Activated CD8-positive, alpha-beta T cell treated with anti-CD3 and anti-CD28 coated beads for 36 hours (primary cell): ENCODE results near the gene ELN. TPM values are rescaled to one million over a fixed set of nuclear protein-coding genes. Genes with fewer than 3 reads are reported as not detected.

Experiments used
- ATAC-seq: fragments of 200-7000 bp; cut with Tn5 transposase; one replicate; pipeline ENCODE4 v1.10.0; 2021; ENCODE audit warnings: mild to moderate bottlenecking, moderate library complexity
- CTCF ChIA-PET: fragments of 350-600 bp; sonication (Branson Sonifier 250); formaldehyde crosslinking; loops from one replicate; lab custom pipeline; 2021; ENCODE audit warnings: antibody characterized with exemption; lab: Charles Lee
- POLR2A ChIA-PET: fragments of 350-600 bp; sonication (Branson Sonifier 250); formaldehyde crosslinking; loops from one replicate; lab custom pipeline; 2021; ENCODE audit warnings: antibody characterized with exemption; lab: Charles Lee
- DNase-seq: peaks from one replicate; pipeline ENCODE4 v3.0.0-alpha.2; 2020
- H3K27ac Mint-ChIP-seq: one replicate; pipeline ENCODE4 v1.8.0; 2021; ENCODE audit warnings: mild to moderate bottlenecking, mixed read lengths
- H3K27me3 Mint-ChIP-seq: one replicate; pipeline ENCODE4 v1.8.0; 2021; ENCODE audit warnings: mixed read lengths
- H3K36me3 Mint-ChIP-seq: one replicate; pipeline ENCODE4 v1.8.0; 2021; ENCODE audit warnings: low read depth, mixed read lengths
- H3K4me1 Mint-ChIP-seq: one replicate; pipeline ENCODE4 v1.8.0; 2021; ENCODE audit warnings: low read depth, mixed read lengths
- H3K4me3 Mint-ChIP-seq: one replicate; pipeline ENCODE4 v1.8.0; 2021; ENCODE audit warnings: mild to moderate bottlenecking, moderate library complexity, mixed read lengths
- H3K9me3 Mint-ChIP-seq: one replicate; pipeline ENCODE4 v1.8.0; 2021; ENCODE audit warnings: mixed read lengths
- intact Hi-C: fragments of 100-400 bp; cut with micrococcal nuclease; formaldehyde crosslinking; loops from one replicate; pipeline ENCODE4 v1.10.0; 2022
- total RNA-seq, 2 experiments: library from RNA; stranded (reverse); gene quantifications; one replicate each; pipeline ENCODE4 v1.2.3, GENCODE V29; 2021
- TF ChIP-seq, protein P1 (sequence below): fragments of 200-600 bp; IDR thresholded peaks from one replicate; pipeline ENCODE4 v1.8.0; 2022; ENCODE audit warnings: antibody characterized with exemption, mild to moderate bottlenecking

Gene ELN
- total RNA-seq, 2 experiments from 2014 or later, result not detected

- ChIA-PET POLR2A (interaction anchor here (0.7 kb wide), 1 partner anchor 25 kb away, joined by 3 read pairs; no protein-coding TSS in a partner anchor), CTCF (no interaction called here)
- no peaks in the 10 kb centered on the region for H3K9me3 Mint-ChIP-seq
- DNase-seq (no peak), ATAC-seq (no peak)
- no peak overlapping the region for H3K27ac Mint-ChIP-seq
- no peaks in the 10 kb centered on the region for H3K36me3 Mint-ChIP-seq
- TF ChIP-seq, protein P1, sequence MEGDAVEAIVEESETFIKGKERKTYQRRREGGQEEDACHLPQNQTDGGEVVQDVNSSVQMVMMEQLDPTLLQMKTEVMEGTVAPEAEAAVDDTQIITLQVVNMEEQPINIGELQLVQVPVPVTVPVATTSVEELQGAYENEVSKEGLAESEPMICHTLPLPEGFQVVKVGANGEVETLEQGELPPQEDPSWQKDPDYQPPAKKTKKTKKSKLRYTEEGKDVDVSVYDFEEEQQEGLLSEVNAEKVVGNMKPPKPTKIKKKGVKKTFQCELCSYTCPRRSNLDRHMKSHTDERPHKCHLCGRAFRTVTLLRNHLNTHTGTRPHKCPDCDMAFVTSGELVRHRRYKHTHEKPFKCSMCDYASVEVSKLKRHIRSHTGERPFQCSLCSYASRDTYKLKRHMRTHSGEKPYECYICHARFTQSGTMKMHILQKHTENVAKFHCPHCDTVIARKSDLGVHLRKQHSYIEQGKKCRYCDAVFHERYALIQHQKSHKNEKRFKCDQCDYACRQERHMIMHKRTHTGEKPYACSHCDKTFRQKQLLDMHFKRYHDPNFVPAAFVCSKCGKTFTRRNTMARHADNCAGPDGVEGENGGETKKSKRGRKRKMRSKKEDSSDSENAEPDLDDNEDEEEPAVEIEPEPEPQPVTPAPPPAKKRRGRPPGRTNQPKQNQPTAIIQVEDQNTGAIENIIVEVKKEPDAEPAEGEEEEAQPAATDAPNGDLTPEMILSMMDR, result no peak
- peaks cover 3% of the 10 kb centered on the region for H3K27me3 Mint-ChIP-seq
- no peak overlapping the region for H3K4me3 Mint-ChIP-seq
- H3K4me1 Mint-ChIP-seq, result no peaks in the 10 kb centered on the region
- intact Hi-C loops, result no loop called here
Measured at GRCh38 chr7:73983437-73984164, 44.4 kb upstream of the ELN start.

DNA sequence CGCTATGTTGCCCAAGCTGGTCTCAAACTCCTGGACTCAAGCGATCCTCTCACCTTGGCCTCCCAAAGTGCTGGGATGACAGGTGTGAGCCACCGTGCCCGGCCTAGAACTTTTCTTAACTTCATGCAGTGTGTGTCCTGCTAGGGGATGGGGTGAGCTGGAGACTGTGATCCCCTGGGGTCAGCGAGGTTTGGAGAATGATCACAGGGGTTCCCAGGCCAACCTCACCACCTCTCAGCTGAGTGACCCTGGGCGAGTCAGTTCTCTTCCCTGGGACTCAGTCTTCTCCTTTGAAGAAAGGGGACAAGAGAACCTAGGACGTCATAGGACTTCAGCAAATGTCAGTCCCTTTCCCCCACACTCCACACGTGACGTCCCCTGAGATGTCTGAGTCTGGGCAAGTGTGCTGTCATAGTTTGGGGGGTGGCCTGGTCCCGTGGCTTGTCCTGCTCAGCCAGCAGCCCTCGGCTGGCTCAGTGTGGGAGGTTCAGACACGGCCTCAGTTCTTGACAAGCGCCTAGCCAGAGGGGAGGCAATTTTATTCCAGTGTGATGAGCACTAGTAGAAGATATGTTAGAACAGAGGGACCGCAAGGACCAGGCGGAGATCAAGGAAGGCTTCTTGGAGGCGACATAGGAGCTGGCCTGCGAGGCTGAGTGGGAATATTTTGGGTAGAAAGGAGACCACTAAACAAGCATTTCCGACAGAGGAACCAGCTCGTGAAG lies 43.3 kb upstream of the ELN start:
- CTCF ChIA-PET, result interaction anchor here (1.5 kb wide), 1 partner anchor 42 kb away, joined by 3 read pairs; no protein-coding TSS in a partner anchor
- POLR2A ChIA-PET, result no interaction called here
- ATAC-seq (no peak), DNase-seq (no peak)
- H3K36me3 Mint-ChIP-seq, result no peaks in the 10 kb centered on the region
- intact Hi-C loops, result no loop called here
- no peak overlapping the region for H3K4me3 Mint-ChIP-seq
- H3K27ac Mint-ChIP-seq, result no peak overlapping the region
- TF ChIP-seq, protein P1, result no peak
- no peaks in the 10 kb centered on the region for H3K4me1 Mint-ChIP-seq
- no peaks in the 10 kb centered on the region for H3K9me3 Mint-ChIP-seq
- peaks cover 3% of the 10 kb centered on the region for H3K27me3 Mint-ChIP-seq

- Mint-ChIP-seq H3K9me3 (no peaks in the 10 kb centered on the region), H3K4me1 (no peaks in the 10 kb centered on the region), H3K36me3 (no peaks in the 10 kb centered on the region), H3K27ac (no peak overlapping the region), H3K4me3 (no peak overlapping the region), H3K27me3 (no peaks in the 10 kb centered on the region)
- ChIA-PET CTCF (interaction anchor here (0.6 to 1.5 kb wide), 2 partner anchors 13 to 41 kb away, joined by 3 read pairs; no protein-coding TSS in a partner anchor), POLR2A (no interaction called here)
- DNase-seq, result no peak
- TF ChIP-seq, protein P1, result no peak
- intact Hi-C loops, result no loop called here
- ATAC-seq, result no peak
Measured at GRCh38 chr7:73985737-73986141, 42.2 kb upstream of the ELN start.

DNA sequence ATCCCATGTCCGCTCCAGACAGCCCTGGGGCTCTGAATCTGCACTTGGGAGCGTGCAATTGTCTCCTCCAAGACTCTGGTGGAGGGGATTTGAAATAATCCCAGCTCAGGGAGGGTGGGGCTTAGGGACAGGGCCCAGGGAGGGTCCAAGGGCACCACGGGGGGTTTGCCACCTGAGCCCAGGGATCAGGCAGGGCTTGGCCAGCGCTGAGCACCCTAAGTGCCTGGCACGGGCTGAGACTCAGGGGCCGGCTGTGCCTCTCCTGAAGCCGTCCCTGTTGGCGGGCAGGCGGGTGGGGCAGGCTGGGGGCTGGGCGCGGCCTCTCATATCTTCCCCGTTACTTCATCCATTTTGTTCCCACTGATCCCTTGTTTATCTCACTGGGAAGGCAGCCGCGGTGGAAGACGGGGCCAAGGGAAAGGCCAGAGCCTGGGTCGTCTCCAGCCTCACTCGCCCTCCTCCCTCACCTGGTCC lies 41.8 kb upstream of the ELN start:
- TF ChIP-seq, protein P1, result no peak
- intact Hi-C loops, result no loop called here
- Mint-ChIP-seq H3K4me1 (no peaks in the 10 kb centered on the region), H3K4me3 (no peak overlapping the region), H3K36me3 (no peaks in the 10 kb centered on the region), H3K27me3 (no peaks in the 10 kb centered on the region), H3K27ac (no peak overlapping the region), H3K9me3 (no peaks in the 10 kb centered on the region)
- DNase-seq (no peak), ATAC-seq (no peak)
- ChIA-PET POLR2A (no interaction called here), CTCF (interaction anchor here (0.6 to 1.5 kb wide), 2 partner anchors 13 to 41 kb away, joined by 3 read pairs; no protein-coding TSS in a partner anchor)

DNA sequence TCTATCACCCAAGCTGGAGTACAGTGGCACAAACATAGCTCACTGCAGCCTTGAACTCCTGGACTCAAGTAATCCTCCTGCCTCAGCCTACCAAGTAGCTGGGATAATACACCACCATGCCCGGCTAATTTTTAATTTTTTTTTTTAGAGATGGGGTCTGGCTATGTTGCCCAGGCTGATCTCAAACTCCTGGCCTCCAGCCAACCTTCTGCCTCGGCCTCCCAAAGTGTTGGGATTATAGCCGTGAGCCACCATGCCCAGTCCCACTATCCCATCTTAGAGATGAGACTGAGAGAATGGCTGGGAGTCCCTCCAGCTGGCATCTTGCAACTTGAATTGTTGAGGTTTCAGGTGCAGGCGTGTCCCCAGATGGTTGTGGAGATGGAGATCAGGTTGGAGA lies 40.7 kb upstream of the ELN start:
- Mint-ChIP-seq H3K9me3 (no peaks in the 10 kb centered on the region), H3K4me1 (no peaks in the 10 kb centered on the region), H3K27ac (no peak overlapping the region), H3K36me3 (no peaks in the 10 kb centered on the region), H3K4me3 (no peak overlapping the region), H3K27me3 (no peaks in the 10 kb centered on the region)
- TF ChIP-seq, protein P1, result no peak
- CTCF ChIA-PET, result interaction anchor here (1.6 kb wide), 1 partner anchor 39 kb away, joined by 3 read pairs; no protein-coding TSS in a partner anchor
- DNase-seq, result no peak
- ATAC-seq, result no peak
- POLR2A ChIA-PET, result no interaction called here
- intact Hi-C loops, result no loop called here
